ENCODE data around the gene TRAPPC14.
"Not testable (repeated sequence)": the region's sequence is repeated elsewhere in the genome, so short reads cannot be mapped to it uniquely, and the experiment has no call there.

TRAPPC14 gene, protein sequence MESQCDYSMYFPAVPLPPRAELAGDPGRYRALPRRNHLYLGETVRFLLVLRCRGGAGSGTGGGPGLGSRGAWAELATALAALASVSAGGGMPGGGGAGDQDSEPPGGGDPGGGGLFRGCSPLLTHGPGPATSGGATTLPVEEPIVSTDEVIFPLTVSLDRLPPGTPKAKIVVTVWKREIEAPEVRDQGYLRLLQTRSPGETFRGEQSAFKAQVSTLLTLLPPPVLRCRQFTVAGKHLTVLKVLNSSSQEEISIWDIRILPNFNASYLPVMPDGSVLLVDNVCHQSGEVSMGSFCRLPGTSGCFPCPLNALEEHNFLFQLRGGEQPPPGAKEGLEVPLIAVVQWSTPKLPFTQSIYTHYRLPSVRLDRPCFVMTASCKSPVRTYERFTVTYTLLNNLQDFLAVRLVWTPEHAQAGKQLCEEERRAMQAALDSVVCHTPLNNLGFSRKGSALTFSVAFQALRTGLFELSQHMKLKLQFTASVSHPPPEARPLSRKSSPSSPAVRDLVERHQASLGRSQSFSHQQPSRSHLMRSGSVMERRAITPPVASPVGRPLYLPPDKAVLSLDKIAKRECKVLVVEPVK

DNA sequence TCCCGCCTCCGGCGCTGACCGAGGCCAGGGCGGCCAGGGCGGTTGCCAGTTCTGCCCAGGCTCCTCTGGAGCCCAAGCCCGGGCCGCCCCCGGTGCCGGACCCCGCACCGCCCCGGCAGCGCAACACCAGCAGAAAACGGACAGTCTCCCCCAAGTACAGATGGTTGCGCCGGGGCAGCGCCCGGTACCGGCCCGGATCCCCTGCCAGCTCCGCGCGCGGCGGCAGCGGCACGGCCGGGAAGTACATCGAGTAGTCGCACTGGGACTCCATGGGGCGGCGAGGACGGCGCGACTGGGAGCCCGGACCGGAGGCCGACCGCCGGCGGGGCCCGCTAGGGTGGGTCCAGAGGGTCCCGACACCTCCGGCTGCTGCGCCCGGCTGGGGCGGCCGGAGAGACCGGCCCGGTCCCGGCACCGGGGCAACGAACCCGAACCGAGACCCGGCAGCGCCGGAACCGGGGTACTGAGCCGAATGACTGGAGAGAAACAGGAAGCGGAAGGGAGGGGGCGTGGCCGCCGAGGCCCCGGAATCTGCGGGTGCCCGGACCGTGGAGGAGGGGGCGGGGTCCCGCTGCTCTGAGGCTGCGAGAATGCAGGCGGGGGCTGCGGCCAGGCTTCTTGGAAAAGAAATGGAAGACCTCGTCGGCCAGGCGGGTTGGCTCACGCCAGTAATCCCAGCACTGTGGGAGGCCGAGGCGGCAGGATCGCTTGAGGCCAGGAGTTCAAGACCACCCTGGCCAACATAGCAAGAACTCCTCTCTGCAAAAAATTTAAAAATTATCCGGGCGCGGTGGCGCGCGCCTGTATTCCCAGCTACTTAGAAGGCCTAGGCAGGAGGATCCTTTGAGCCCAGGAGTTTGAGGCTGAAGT is at the start of gene TRAPPC14:
Gene TRAPPC14, minus strand, starts transcription at position 495 of the 870 bp plus-strand sequence. Its CDS starts 224 bp downstream, at position 271.
- peak; percentile 94 for DNase-seq

DNA sequence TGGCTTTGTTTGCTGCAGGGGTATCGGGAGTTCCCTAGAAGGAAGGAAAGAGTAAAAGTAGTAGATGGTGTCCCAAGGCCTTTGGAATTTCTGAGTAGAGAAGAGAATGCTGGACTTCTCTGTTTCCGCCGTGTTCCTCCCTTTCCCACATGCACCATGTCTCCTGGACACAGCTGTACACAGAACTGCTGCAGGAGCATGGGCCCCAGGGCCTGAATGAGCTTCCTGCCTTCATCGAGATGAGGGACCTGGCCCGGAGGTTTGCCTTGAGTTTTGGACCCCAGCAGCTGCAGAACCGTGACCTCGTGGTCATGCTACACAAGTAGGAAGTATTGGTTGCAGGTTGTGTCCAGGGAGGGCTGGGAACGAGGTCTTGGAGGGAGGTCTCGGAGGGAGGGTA is 45.9 kb upstream of the TRAPPC14 start:
- DNase-seq, result no peak

DNA sequence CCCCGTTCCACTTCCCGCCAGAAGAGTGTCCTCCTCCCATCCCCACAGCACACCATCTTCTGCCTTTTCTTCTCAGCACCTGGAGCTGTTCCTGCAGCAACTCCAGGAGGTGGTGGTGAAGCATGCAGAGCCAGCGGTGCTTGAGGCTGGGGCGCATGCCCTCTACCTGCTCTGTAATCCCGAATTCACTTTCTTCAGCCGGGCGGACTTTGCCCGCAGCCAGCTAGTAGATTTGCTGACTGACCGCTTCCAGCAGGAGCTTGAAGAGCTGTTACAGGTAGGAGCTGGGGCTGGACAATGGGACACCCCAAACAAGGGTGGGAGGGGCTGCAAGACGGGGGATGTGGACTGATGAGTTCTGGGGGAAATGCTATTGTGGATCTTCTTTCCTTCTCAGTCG is 42.2 kb upstream of the TRAPPC14 start:
- DNase-seq, result no peak

DNA sequence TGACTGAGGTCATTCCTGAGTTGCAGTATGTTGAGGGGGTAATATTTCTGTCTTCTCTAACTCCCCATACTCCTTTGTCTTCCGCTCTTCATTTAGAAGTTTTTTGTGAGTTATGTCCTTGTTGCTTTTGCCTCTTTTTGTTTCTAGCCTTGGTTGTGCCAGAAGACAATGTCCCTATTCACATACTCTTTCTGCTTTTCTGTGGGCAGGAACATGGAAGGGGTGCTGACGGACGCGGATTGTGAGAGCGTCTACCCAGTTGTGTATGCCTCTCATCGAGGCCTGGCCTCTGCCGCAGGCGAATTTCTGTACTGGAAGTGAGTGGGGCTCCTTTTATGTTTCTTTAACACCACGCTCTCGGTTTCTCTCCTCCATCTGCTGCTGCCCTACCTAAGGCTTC is 39.7 kb upstream of the TRAPPC14 start:
- DNase-seq, result no peak

DNA sequence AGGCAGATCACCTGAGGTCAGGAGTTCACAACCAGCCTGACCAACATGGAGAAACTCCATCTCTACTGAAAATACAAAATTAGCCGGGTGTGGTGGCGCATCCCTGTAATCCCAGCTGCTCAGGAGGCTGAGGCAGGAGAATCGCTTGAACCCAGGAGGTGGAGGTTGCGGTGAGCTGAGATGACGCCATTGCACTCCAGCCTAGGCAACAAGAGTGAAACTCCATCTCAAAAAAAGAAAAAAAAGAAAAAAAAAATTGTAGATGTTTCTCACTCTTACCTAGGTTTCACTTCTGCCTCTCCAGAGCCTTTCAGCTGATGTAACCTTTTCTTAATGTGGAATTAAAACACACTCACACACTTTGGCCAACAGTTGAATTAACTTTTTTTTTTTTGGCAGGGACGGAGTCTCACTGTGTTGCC is 37.4 kb upstream of the TRAPPC14 start:
- DNase-seq, result not testable (repeated sequence)

DNA sequence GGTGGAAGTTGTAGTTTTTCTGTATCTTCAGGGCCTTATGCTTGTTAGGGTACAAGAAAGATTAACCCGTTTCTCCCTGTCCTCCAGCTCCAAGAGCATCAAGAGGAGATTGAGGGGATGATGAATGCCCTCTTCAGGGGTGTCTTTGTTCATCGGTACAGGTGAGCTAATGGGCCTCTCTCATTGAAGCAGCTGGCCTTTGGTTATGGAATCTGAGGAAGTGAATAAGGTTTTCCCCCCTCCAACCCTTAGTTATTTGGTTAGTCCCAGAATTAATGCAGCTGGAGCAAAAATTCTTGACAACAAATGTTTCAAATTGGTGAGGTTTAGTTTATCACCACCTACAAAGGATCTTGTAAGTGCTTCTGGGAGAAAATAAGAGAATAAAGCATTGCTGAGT is 36.7 kb upstream of the TRAPPC14 start:
- no peak for DNase-seq

DNA sequence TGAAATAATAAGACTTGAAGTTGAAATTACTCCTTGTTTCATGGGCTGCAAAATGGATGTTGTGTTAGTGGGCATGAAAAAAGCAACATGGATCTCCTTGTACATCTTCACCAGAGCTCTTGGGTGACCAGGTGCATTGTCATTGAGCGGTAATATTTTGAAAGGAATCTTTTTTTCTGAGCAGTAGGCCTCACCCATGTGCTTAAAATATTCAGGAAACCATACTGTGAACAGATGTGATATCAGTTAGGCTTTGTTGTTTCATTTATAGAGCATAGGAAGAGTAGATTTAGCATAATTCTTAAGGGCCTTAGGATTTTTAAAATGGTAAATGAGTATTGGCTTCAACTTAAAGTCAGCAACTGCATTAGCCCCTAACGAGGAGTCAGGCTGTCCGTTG is 34.4 kb upstream of the TRAPPC14 start:
- no peak for DNase-seq

DNA sequence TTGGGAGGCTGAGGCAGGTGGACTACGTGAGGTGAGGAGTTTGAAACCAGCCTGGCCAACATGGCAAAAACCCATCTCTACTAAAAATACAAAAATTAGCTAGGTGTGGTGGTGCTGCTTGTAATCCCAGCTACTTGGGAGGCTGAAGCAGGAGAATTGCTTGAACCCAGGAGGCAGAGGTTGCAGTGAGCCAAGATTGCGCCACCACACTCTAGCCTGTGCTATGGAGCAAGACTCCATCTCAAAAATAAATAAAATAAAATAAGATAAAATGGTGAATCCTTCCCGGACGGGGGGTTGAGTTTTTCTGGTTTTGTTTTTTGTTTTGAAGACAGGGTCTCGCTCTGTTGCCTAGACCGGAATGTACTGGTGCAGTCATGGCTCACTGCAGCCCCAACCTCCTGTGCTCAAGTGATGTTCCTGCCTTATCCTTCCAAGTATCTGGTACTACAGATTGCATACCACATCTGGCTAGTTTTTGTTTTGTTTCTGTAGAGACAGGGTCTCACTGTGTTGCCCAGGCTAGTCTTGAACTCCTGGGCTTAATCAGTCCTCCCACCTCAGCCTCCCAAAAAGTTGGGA is 33.8 kb upstream of the TRAPPC14 start:
- DNase-seq, result not testable (repeated sequence)

DNA sequence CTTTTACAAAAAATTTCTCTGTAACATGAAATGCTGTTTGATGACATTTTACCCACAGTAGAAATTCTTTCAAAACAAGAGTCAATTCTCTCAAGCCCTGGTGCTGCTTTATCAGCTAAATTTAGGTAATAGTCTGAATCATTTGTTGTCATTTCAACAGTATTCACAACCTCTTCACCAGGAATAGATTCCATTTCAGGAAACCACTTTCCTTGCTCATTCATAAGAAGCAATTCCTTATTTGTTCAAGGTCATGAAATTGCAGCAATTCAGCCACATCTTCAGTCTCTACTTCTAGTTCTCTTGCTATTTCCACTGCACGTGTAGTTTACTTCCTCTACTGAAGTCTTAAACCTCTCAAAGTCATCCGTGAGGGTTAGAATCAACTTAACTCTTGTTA is 33.3 kb upstream of the TRAPPC14 start:
- DNase-seq, result no peak

DNA sequence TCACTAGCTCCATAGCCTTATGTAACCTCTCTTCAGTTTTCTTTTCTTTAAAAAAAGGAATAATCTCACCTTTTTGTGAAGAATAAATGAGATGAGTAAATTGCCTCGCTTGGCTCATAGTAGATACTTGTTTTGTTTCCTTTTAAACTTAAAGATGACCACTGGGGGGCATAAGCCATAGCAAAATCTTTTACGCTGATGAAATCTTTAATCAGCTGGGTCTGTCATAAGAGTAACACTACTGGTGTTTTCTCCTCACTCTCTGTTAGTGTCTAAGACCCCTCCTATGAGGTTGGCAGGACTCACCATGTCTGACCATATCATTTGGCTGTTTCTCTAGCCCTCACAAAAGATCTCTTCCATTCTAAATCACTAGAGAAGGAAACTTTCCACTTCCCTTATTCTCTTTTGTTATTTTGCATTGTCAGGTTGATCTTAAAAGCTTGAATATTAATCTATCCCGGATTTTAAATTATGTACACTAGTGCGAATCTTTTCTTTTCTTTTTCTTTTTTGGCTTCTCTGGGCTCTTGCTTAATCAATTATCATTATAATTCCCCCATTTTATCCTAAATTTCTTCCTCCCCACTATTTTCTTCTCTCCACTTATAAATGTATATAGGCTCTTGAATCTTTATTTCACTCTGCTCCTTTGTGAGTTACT is 31.7 kb upstream of the TRAPPC14 start:
- no peak for DNase-seq

DNA sequence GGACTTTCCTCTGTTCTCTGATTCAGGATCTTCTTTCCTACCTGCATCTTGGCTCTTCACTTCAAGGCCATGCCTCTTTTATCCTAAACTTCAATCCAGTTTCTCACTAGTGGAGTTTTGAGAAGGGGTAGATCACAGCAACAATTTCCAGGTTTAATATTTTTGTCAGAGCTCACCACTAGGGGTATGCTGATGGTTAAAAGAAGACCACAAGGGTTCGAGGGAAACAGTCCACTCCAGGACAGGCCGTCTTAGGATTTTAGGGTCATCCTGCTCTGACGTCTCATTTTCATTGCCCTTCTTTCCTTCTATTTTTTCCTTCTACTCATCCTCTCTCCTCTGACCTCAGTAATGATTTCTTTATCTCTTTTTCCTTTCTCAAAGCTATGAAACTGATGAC is 30.5 kb upstream of the TRAPPC14 start:
- DNase-seq, result no peak

DNA sequence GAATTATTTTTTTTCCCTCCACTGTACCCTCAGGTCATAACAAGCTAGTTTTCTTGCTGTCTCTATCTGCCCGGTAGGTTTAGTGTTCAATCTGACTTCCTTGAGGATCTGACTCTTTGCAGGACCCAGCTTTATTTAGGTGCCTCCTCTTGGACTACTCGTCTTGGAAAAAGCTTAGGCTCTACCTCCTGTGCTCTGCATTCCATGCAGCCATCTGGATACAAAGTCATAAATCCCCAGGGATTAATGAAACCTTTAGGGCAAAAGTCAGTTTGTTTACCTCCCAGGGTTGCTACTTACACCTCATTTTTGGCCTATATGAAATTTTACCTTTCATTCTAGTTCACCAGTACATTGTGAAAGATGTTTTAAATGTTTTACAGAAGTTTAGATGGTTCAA is 27.2 kb upstream of the TRAPPC14 start:
- no peak for DNase-seq

DNA sequence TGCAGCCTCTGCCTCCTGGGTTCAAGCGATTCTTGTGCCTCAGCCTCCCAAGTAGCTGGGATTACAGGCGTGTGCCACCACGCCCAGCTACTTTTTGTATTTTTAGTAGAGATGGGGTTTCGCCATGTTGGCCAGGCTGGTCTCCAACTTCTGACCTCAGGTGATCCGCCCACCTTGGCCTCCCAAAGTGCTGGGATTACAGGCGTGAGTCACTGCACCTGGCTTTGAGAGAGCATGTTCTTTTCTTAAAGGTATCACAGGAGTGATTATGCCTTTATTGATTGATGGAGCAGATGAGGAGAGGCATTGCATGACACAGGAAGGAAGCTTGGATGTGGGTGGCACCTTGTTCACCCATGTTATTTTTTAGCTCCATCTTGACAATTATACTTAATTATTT is 24.6 kb upstream of the TRAPPC14 start:
- DNase-seq, result not testable (repeated sequence)

DNA sequence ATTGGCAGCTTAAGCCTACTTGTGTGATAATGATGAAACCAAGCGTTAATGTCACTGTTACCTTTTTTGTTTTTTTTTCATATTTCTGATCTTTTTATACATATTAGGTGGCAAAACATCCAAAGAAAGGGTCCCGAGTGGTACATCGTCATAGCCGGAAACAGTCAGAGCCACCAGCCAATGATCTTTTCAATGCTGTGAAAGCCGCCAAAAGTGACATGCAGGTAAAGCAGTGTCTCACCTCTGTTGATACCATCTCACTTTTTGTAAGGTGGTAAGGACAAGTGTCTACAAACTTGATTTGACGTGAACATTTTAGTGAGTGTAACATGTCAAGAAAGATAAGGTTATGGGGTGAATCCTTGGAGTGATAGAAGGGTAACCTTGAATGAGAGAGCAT is 24.1 kb upstream of the TRAPPC14 start:
- DNase-seq, result not testable (repeated sequence)

DNA sequence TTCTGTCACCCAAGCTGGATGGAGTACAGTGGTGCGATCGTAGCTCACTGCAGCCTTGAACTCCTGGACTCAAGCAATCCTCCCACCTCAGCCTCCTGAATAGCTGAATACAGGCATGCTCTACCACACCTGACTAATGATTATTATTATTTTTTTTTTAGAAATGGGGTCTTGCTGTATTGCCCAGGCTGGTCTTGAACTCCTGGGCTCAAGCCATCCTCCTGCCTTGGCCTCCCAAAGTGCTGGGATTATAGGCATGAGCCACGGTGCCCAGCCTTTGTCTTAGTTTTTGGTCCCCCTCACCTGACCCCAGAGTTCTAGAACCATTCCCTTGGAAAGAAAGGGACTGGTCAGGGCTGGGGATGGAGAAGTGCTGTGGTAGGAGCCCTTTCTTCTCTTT is 21.6 kb upstream of the TRAPPC14 start:
- DNase-seq, result not testable (repeated sequence)

DNA sequence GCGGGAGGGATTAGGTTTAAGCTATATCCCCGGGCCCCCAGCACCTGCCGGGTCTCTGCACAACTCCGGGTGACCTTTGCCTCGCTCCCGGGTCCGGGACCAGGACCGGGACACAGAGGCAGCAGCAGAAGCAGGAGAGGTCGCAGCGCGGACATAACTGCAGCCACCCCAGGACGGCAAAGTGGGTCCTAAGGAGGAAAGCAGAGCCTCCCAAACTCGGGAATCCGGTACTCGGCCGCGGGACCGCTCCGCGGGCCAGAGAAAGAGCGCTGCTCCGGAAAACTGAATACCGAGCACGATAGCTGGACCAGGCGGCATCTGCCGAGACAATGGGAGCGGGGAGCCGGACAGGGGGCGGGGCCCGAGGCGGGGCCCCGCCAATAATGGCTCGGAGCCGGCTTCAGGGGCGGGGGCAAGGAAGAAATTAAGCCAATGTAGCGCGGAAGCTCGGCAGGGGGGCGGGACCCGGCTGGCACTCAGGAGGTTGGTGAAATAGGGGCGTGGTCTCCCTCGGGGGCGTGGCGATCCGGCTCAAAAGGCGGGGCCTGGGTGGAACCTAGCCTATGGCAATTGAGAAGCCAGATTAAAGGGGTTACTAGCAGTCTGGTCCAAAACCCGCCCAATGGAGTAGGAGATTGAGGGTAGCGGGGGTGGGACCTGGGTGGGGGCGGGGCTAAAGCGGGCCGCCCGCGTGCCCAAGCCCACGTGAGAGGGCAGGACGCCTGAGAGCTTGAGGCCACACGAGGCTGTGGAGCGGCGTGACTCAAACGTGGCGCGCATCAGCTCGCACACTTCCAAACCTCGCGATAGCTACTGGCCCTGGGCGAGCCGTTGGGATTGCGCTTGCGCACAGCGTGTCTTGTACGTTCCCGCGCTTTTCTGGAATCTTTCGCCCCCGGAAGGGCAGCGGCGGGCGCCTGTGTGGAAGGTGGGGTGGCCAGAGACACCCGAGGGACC is 18.8 kb upstream of the TRAPPC14 start, which contains the start of the genes GPC2 and STAG3:
Gene GPC2, minus strand, starts transcription at position 337 of the 957 bp plus-strand sequence. Its CDS starts 182 bp downstream, at position 155.
Gene STAG3, plus strand, starts transcription at position 874 of the 957 bp plus-strand sequence. CDS start 2,639 bp downstream, outside the sequence.
- DNase-seq, result peak; percentile 98

DNA sequence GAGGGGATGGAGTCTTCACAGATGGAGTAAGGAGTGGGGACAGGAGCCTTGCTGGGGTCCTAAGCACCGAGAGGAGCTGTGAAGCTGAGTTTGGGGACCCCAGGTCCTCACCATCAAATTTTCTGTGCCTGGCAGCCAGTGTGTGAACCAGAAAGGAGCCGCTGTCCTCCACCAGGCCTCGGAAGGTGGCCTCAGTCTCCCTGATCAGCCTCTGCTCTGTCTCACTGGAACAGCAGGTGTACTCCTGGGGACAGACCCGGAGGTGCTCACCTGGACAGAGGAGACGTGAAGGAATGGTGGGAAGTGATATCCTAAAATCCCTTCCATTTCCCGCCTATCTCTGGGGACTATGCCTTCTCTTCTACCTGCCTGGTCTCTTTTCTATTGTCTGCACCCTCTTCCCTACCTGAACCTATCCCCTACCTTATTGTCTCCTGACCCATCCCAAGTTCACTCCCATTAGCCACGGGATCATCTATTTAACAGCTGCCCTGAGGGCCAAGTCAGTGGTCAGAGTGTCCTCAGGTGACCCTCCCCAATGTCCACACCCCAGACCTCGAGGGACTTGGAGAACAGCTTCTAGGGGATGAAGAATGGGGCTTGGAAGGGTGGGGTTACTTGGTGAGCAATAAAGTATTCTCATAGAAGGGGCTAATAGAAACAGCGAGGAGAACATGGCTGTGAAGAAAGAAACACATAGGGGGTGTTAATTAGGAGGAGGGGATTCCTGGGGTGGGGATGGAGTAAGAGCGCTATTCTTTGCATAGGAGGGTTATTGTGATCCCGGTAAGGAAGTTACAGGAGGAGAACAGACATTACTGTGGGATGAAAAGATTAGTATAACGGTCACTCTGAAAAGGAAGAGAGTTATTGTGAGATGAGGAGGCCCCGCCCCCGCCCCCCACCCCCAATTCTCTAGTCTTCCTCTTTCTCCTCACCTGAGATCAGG is 17.8 kb upstream of the TRAPPC14 start:
- no peak for DNase-seq

DNA sequence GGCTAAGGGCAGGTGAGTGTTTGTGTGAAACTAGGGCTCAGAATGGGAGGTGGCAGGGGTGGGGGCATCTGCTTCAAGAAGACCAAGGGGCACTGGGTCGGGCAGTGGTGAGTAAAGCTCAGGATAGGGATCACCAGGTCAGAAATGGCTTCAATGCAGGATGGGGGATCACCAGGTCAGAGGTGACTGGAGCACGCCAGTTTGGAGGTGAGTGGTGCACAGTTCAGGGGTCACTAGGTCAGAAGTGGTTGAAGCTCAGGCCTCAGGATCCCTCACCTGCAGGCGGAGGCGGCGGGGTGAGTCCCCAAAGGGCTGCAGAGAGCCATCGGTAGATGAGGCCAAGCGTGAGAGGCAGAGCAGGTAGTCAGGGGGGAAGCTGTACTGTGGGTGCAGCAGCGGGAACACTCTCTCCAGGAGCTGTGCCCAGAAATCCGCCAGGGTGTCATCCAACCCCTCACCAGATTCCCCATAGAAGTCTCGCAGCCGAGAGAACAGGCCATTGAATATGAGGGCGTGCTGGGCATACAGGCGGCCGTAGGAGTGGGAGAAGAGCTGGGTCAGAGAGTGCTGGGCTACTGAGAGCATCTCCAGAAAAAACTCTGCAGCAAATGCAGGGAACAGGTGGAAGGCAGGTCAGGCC is 16.9 kb upstream of the TRAPPC14 start:
- no peak for DNase-seq

DNA sequence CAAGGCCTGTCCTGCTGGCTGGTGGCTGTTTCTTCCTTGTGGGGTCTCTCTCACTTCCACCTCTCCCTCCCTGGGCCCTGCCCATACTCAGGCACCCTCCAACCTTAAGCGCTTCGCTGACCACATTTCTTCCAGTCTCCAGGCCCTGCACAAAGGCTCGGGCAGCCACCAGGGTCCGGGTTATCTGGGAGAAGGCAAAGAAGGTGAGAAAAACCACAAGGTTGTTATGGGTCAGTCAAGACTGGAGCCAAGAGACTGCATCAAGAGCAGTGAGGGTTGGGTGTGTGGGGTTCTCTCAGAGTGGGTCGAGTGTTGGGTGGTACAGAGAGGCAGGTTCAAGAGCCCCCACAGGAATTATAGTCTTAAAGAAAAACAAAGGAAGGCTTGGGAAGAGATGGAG is 16.1 kb upstream of the TRAPPC14 start:
- DNase-seq, result no peak

Data from activated naive CD4-positive, alpha-beta T cell treated with Interleukin-2 at 50 U/mL for 16 hours (primary cell).